HG02623 (cell line): ENCODE data around the gene SLC2A4RG.
"Not testable (repeated sequence)": the region's sequence is repeated elsewhere in the genome, so short reads cannot be mapped to it uniquely, and the experiment has no call there.

Experiments used
- ATAC-seq: cut with Tn5 transposase; IDR thresholded peaks from one replicate; pipeline ENCODE4 v1.9.1; 2021; ENCODE audit warnings: moderate library complexity; ENCODE audit not compliant: unreplicated experiment

Gene SLC2A4RG

DNA sequence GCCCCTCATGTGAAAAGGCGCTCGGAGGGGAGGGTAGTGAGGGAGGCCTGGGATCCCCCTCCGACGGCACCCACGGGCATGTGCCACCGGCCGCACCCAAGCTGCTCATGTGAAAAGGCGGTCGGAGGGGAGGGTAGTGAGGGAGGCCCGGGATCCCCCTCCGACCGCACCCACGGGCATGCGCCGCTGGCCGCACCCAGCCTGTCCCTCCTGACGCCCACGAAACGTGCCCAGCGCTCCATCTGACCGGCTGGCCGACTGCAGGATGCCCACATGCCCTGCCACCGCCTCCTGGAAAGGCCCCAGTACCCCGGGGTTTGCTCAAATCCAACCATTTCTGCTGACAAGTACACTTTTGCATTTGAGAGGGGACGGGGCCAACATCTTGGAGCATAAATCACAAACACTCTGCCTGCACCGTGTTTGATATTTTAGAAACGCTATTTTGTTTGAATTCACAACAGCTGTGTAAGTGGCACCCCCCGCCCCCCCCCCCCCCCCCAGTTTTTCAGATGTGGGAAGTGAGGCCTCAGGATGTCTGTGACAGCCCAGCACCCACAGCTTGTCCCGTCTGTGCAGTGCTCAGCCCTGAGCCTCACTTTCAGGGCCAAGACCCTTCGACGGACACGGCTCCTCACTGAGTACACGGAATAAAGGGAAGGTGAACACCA, 34.1 kb downstream of the SLC2A4RG start:
- no peak for ATAC-seq

DNA sequence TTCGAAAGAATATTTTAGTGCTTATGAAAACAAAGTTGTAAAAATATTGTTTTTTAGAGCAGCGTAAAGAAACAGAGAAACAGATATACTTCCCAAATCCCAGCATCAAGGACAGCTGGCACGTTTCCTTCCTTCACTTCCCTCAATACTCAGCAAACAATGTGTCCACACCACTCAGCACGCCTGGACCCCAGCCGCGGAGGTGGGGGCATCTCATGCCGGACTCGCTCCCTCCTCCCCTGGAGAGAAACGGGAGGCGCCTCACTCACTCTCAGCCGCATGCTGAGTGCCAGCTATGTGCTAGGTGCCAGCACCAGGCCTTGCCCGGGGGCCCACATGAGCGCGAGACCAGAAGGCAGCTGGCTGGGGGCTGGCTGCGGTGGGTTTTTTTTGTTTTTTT, 34.7 kb downstream of the SLC2A4RG start:
- no peak for ATAC-seq

DNA sequence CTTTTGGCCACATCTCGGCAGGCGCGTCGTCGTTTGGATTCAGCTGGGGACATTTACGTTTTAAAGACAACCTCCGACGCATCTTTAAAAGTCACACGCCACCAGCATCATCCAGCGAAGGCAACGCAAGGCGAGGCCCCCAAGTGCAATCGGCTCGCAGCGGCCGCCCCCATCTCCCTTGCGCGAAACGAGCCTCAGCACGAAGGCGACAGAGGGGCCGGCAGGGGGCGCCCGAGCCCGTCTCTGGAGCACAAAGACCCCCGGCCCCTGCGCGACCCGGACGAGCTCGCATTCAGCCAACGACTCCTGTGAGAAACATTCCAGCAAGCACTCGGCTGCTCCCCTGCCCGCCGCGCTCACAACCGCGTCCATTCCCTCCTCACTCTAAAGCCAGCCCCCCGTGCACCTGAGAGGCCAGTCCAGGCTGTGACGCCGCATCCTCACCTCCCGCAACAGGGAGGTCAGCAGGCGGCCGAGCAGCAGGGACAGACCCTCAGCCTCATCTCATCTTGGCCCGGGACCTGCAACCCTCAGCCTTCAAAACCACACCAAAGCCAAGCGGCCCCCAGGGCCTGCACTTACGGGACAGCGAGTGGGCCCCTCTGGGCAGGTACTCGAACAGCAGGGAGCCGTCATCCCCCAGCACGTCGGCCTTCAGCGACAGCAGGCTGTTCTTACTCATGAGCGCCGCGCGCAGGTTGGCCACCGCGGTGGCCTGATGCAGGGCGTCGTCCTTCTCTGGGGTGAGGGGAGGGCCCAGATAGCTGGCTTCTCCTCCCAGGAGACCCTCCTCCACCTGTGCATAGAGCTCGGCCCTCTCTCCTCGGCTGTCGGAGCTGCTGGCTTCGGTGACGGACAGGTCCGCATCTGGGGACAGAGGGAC, 35.8 kb downstream of the SLC2A4RG start:
- no peak for ATAC-seq

DNA sequence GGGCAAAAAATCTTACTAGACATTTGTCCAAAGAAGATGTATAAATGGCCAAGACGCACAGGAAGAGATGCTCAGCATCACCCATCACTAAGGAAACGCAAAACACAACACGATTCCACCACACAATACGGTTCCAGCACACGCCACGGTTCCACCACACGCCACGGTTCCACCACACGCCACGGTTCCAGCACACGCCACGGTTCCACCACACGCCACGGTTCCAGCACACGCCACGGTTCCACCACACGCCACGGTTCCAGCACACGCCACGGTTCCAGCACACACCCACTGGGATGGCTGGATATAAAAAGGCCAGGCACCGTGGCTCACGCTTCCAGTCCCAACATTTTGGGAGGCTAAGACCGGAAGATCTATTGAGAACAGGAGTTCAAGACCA, 37.3 kb downstream of the SLC2A4RG start:
- ATAC-seq, result not testable (repeated sequence)

DNA sequence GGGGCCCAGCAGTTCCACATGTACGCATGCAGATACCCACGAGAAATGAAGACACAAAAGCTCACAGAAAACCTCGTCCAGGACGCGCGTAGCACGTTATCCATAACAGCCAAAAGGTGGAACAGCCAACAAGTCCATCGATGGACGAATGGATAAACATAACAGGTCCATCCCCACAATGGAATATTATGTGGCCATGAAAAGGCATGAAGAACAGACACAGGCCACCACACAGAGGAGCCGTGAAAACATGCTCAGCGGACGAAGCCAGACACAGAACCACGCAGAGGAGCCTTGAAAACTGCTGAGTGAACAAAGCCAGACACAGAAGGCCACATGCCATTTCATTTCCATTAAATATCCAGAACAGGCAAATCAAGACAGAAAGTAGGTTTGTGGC, 38.0 kb downstream of the SLC2A4RG start:
- ATAC-seq, result no peak

DNA sequence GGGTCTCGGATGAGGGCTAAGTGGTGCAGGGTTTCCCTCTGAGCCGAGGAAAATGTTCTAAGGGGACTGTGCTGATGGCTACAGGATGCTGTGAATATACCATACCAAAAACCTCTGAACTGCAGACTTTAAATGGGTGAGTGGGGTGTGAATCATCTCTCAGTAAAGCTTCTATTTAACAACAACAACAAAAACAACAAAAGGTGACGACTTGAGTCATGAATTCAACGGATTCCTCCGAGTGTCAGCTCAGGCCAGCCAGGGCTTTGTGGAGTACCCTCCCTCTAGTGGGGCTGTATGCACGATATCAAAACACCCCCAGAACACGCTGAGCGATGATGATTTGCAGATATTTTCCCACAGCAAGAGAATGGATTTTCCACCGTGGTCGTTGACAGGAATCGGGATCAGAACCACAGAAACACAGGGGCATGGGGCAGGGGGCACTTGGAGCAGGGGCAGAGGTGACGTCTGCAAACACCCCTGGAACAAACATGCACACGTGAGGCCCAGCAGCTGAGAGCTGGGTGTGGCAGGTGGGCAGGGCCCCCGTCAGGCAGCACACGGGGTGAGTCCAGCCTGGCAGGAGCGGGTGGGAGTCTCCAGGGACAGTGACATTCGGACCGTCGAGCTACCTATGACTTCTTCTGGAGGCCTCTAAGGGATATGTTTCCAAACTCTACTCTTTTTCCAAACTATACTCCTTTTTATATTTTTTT, 38.6 kb downstream of the SLC2A4RG start:
- no peak for ATAC-seq

DNA sequence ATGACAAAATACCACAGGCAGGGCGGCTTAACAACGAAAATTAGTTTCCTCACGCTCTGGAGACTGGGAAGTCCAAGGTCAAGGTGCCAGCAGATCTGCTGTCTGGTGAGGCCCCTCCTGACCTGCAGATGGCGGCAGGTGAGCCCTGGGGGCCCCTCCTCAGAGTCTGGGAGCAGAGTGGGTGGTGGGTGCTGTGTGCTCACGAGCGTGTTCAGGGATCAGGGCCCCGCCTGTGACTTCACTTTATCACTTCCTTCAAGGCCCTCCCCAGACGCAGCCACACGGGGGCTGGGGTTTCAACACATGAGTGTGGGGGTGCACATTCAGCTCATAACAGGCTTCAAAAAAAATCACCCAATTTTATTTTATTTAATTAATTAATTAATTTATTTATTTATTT, 39.3 kb downstream of the SLC2A4RG start:
- ATAC-seq, result no peak

DNA sequence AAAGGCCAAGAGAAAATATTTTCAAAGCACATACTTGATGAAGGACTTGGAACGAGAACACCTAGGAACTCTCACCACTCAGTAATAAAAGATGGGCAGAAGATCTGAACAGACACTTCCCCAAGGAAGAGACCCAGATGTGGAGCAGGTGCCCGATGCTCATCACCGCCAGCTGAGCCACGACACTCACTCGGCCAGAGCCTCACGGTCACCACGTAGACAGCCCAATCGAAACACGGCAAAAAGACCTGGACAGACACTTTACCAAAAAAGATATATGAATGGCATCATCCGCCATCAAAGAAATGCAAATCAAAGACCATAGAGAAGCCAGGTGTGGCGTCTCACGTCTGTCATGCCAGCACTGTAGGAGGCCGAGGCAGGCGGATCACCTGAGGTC, 41.6 kb downstream of the SLC2A4RG start:
- ATAC-seq, result no peak

DNA sequence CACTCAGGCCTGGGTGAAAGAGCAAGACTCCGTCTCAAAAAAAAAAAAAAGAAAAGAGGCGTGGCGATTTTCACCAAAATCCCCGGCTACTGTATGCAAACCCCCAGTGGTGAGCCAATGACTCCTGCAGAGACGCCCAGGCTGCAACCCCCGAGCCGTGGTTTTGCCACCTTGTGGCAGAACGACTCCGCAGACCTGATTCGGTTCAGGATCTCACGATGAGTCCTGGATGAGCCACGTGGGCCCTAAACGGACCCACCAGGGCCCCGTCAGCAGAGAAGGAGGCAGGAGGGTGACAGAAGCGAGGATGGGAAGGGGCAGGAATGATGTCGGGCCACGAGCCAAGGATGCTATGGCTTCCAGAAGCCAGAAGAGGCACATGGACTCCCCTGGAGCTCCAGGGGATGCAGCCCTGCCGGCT, 42.5 kb downstream of the SLC2A4RG start:
- no peak for ATAC-seq

DNA sequence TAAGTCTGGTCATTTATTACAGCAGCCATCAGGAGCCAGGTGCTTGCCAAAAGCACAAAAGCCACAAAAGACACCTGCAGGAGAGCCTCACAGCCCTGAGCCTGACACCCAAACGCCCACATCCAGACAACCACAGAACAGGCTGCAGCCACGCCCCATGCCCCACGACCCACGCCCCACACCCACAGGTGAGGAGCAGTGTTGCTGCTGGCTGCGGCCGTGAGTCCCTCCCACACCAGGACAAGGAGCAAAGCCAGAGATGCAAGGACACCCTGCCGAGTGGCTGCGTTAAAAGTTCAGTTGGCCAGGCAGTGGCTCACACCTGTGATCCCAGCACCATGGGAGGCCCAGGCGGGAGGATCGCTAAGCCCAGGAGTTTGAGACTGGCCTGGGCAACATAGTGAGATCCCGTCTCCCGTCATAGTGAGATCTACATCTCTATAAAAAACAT, 43.0 kb downstream of the SLC2A4RG start:
- no peak for ATAC-seq

DNA sequence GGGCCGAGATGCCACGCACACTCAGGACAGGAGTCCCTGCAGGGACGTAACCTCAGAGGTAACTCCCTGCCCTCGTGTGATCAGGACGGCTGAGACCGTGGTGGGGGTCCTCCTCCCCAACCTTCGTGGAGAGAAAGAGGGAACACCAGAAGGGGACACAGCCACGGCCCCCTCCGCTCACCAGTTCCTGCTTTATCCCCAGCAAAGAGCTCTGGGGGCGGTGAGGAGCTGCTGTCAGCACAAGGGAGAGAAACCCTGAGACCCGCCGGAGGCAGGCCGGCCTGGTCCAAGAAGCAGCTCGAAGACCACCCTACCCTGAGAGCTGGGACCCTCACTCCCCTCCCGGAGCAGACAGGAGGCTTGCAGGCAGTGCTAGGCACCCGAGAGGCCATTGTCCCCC, 44.4 kb downstream of the SLC2A4RG start:
- no peak for ATAC-seq

DNA sequence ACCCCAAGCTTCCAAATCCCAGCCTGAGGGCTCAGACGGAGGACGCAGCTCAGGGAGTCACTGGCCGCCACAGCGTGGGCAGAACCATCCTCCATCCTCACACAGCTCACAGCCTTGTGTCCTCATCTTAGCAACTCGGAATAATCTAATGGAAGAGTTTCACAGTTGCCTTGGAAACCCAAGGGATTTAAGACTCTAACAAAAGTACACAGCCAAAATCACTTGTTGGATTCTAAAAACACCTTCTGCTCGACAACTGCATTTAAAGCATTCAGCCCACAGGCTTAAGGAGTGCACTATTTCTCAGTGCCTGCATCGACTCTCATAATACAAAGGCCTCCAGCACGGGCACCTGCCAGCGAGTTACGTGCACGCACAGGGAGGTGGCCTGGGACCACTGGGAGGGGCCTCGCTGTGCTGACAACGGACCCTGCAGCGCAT, 46.1 kb downstream of the SLC2A4RG start:
- no peak for ATAC-seq

DNA sequence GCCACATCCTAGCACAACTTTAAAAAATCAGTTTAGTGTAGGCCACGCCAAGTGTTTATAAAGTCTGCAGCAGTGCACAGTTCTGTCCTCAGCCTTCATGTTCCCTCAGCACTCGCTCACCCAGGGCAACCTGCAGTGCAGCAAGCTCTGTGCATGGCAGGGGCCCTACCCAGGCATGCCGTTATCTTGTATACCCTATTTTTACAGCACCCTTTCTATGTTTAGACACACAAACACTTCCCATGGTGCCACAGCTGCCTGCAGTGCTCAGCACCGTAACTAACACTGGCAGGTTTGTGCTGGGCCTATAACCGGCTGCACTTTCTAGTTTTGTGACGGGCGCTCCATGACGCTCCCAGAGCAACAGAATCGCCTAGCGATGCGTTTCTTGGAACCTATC, 47.7 kb downstream of the SLC2A4RG start:
- no peak for ATAC-seq

DNA sequence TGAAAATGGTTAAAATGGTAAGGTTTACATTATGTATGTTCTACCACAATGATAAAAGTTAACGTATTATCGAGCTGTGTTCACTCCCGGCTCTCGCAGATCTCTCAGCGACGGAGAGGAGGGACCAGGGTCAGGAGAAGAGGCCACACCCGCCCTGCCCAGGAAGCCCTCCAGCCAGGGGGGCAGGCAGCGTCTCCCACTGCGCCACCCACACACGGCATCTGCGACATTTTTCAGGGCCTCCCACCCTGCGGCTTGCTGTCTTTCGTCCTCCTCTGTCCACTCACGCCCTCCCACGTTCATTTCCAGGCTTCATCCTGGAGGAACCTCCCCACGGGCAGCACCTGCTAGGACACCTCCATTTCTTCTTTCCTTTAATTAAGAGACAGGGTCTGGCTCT, 48.2 kb downstream of the SLC2A4RG start:
- no peak for ATAC-seq

DNA sequence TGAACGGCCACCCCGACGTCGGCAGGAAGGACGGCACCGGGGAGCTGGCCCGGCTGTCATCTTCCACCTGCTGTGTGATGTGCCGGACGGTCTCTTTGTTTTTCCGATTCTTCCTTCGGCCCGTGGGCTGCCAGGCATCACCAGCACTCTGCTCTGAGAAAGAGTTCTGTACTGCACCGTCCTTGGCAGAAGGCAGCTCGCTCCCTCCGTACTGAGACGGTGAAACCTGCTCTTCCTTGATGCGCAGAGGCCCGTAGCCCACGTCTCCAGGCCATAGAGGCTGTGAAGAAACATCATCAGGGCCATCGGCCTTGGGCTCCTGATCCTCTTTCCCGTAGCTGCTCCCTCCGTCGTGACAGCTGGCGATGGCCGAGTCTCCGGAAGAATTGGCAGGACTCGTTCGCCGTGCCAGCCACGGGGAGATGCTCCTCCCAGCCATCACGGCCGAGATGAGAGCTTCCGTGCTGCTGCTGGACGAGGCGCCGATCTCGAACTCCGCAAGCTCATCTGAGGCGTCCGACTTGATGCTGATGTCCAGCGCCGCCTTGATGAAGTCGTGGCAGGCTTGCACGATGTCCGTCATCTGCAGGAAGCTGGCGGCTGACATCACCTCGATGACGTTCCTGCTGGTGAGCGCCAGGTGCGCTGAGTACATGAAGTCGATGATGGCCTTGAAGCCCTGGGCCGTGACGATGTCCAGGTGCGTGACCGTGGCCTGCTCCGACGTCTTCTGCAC, 50.4 kb downstream of the SLC2A4RG start:
- ATAC-seq, result no peak

DNA sequence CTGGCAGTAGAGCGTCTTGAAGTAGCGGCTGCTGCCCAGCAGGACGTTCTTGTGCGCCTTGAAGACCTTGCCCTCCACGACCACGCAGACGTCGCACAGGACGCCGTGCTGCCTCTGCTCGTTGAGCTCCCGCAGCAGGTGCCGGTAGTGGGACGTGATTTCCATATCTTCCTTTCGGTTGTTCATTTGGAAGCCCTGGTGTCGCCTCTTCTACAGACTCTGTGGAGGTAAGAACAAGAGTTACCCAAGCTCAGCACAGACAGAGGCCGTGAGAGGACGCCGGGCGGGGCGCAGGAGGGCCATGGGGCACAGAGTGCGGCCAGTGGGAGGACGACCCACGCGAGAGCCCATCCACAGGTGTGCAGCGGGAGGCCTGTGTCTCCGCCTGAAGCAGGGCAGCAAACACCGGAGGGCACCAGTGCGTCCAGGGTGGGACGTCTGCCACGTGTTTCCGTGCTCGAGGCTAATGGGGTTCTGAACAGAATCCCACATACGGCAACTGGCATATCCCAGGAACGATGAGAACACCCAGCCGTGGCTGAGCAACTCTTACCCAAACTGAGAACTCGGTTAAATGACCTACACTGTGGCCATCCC, 51.1 kb downstream of the SLC2A4RG start:
- ATAC-seq, result no peak

DNA sequence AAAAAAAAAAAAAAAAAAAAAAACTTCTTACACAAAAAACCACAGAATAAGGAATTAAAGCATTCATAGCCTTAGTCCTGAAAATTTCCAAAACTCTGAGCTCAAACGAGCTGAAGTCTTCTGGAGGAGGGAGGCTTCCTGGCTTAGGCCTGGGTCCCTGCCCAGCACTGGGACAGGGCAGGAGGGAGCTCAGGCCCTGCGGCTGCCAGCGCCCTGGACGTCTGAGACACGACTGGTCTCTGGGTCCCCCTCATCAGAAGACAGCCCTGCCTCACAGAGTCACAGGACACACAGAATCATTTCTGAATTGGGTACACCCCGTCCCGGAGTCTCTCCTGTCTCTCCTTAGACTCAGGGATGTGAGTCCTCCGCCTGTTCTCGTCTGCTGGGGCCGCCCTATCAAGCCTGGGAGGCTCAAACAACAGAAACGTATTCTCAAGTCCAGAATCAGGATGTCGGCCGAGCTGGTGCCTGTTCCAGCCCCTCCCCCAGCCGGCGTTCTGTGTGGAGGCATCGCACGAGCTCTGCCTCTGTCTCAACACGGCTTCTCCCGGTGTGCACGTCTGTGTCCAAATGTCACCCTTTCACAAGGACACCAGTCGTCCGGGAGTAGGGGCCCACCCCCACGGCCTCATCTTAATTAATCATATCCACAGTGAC, 52.1 kb downstream of the SLC2A4RG start:
- ATAC-seq, result no peak

DNA sequence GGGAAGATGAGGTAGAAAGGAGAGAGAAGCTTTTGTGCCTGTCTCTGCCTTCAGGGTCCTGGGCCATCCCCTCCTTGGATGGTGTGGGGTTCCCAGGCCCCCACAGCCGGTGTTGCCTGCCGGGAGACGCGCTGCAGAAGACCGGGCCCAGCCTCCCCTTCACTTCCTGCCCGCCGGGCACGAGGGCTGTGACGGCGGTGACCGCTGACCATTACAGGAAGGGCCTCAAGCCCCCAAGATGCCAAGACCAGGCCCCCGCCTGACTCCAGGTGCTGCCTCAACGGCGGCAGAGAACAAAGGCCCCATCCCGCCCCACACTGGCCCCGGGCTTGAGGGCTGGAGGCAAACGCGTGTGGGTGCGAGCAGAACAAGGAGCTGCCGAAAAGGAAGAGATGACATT, 53.3 kb downstream of the SLC2A4RG start:
- no peak for ATAC-seq
